Central memory CD4-positive, alpha-beta T cell (primary cell): Measurements from ENCODE around the gene EYA3.

Source experiments
- DNase-seq: peaks from one replicate; pipeline ENCODE4 v3.0.0; 2022

EYA3 gene

DNA sequence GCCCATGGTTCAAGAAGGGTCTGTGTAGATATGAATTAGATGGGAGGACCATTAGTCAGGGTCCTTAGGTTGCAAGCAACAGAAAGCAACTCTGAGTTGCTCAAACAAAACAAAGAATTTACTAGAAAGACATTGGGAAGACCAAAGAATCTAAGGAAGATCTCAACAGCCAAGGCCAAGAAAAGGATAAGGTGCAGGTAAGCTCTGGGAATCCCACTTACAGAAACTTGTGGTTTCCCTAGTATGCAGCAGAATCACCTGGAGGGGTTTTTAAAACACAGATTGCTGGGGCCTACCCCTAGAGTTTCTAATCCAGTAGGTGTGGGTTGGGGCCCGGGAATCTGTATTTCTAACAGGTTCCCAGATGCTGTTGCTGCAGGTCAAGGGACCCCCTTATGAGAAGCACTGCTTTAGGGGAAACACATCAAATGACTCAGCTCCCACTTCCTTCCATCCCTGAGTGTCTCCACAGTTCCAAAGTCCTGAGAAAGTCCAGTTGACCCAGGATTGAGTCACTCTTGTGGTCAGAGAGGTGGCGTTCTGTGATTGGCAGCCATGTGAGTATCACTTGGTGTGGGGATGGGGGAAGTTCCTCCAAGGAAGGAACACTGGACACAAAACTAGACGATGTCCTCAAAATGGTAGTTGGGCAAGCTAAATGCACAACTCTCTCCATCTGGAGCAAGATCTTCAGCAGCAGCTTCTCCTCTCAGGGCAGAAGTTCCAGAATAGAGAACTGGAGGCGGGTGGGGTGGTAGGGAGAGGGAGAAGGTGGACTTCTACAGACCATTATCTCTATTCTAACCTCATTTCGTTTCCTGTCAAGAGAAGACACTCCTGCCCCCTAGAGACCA lies 24.2 kb upstream of the EYA3 start:
- DNase-seq, result no peak

DNA sequence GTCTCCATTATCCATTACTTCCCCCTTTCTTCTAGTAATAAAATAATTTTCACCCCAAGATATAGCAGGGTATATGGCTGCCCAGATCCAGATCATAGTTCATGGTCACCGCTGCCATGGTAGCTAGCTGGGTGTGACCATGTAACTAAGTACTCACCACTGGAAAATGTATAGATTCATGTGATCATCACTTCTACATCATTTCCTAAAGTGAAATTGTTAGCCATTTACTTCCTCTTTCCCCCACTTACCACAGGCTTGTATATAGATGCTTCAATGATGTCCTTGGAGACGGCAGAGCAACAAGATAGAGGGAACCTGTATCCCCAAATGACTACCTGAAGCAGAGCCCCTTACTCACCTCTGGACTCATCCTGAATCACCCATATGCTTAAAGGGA lies 22.7 kb upstream of the EYA3 start:
- no peak for DNase-seq

DNA sequence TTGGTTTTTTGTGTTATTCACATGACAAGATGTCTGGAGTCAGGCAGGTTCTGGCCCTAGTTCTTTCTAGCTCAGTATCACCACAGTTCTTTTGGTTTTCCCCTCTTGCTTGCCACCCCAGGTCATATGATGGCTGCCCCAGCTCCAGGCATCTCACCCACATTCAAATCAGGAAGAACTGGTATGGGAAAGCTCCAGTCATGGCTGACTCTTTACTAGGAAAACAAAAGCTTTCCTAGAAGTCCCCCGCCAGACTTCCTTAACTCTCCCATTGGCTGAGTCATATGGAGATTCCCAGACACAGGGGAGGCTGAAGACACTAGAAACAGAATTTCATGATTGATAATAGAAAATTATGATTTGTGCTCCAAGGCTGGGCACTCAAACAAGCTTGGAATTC lies 22.1 kb upstream of the EYA3 start:
- no peak for DNase-seq

DNA sequence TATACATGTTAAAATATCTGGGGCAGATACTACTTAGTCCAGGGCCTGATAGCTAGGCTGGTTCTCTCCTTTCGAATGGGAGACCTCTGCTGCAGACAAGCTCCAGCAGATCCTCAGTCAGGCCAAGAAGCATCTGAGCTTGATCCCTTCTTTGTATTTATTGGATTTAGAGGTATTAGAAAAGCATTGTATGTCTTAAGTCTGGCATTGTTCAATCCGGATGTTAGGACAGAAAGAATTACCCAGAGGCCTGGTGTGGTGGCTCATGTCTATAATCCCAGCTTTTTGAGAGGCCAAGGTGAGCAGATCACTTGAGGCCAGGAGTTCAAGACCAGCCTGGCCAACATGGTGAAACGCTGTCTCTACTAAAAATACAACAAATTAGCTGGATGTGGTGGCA lies 21.2 kb upstream of the EYA3 start:
- DNase-seq, result no peak

DNA sequence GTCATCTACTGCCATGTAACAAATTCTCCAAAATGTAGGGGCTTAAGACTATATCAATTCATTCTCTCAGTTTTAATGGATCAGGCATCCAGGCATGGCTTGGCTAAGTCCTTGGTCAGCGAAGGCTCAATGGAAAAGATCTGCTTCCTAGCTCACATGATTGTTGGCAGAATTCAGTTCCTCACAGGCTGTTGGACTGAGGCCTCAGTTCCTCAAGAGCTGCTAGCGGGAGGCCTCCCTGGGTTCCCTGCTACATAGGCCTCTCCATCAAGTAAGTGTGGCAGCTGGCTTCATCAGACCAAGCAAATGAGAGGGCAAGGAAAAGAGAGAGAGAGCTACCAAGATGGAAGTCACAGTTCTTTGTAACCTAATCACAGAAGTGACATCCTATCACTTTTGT lies 19.6 kb upstream of the EYA3 start:
- no peak for DNase-seq

DNA sequence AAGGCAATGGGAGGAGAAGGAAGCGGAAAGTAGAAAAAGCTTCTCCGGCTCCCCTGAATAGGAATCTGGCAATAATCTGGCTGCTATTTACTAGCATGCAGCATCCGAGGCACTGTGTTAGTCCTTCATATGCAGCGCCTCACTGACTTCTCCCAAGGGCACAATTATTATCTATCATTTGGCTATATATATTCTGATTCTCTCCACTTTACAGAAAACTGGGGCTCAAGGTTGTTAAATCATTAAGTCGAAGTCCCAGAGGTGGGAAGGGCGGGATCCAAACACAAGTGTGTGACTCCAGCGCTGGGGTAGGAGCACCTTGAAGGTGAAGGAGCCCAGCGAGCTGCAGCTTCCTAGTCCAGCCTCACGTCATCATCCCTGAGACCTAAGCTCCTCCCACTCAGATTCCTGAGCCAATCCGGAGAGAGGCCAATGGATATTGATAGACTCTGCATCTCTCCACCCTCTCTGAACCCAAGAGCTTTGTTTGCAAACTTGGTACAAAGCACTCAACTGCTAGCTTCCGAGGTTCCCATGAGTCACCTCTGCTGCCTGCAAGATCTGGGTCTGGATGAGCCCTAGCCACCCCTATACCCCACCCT lies 16.6 kb upstream of the EYA3 start:
- no peak for DNase-seq

DNA sequence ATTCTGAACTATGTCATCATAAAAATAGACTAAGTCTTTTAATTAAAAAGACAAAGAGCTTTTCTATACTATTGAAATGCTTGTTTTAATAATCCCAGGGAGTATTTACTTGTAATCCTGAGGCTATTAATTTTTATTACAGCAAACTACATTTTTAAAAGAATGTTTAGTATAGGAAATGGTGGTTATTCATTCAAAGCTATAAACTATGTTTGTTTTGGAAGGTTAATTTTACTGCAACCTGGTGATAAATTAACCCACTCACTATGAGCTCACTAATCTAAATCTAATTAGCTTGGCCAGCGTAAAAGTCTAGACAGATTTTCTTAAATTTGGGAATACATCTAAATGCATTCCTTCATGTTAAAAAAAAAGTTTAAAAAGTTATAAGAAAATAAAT lies 13.8 kb upstream of the EYA3 start:
- DNase-seq, result no peak

DNA sequence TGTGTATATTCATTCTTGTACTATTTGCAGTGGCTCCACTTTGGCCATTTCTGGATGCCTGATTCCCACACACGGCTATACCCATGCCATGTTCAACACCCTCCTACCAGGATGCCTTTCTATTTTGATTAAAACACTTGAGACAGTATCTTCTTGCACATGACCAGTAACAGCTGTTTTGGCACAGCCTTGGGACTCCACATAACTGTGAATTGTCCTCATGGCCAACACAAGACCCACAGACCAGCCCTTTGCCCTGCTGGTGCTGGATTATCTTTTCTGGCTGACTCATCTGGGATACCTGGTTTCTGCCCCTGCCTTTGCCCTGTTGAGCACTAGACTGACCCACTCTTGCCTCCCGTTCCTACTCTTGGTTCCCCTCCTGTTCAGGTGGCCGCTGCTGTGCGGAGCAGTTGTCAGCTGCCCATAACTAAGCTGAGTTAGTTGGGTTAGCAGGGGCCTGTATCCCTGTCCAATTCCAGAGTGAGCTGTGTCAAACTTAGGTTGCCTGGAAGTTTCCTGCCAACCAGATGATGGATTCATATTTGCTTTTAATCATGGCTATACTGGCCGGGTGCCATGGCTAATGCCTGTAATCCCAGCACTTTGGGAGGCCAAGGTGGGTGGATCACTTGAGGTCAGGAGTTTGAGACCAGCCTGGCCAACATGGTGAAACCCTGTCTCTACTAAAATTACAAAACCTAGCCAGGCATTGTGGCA lies 10.8 kb upstream of the EYA3 start:
- no peak for DNase-seq

DNA sequence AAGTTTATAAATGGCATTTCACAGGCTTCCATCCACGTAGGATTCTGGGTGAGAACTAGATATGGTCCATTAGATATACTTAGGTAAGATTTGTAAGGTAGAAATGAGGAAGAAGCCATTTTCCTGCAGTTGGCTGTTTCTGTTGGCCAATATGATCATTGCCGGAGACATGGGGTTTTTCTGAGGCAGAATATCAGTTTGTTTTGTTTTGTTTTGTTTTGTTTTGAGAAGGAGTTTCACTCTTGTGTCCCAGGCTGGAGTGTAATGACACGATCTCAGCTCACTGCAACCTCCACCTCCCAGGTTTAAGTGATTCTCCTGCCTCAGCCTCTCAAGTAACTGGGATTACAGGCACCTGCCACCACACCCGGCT lies 8.7 kb upstream of the EYA3 start:
- no peak for DNase-seq

DNA sequence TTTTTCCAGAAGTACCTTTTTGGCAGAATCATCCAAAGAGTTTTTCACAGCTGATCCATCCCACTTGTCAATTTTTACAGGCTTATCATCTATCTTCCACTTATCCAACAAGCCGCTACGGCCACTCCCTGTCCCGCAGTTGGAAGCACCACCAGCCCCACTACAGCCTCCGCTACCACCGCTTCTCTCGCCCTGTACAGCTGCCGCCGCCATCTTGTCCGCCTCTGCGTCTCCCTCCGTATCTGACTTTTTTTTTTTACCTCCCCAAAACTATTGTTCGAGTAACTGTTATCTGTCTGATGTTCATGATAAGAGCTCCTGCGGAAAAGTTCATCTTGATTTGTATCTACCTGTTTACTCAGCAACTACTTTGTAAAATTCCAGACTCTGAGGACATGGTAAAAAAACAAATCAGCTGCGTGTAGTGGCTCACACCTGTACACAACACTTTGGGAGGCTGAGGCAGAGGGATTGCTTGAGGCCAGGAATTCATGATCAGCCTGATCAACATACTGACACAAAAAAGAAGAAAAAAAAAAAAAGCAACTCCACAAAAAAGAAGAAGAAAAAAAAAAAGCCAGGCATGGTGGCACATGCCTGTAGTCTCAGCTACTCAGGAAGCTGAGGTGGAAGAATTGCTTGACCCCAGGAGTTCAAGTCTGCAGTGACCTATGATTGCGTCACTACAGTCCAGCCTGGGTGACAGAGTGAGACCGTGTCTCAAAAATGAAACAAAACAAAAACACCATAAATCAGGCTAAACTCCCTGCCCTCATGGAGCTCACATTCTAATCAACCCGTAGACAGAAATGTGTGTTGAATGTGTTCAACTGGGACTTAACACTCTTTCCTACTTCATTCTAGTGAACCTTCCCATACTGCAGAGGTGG lies 8.0 kb upstream of the EYA3 start:
- DNase-seq, result no peak

DNA sequence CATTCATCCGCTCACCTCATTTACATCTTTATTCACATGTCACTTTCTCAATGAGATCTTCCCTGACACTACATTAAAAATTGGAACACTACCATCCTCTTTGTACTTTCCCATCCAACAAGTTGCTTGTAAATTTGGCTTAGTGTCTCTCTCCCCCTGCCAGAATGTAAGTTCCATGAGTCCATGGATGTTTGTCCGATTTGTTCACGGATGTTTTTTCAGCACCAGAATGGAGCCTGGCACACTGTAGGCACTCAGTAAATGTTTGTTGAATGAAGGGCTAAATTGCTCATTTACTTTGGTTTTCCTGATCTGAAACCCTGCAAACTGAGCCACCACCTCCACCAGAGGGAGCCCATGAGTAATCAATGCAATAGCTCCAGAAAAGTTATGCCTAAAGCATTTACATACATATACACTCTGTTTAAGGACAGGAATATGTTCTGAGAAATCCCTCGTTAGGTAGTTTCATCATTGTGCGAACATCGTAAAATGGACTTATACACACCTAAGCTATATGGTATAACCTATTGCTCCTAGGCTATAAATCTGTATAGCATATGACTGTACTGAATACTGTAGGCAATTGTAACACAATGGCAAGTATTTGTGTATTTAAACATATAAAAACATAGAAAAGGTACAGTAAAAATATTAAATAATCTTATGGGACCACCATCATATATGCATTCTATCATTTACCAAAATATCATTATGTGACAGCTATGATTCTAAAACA lies 2.8 kb upstream of the EYA3 start:
- DNase-seq, result peak; percentile 69

DNA sequence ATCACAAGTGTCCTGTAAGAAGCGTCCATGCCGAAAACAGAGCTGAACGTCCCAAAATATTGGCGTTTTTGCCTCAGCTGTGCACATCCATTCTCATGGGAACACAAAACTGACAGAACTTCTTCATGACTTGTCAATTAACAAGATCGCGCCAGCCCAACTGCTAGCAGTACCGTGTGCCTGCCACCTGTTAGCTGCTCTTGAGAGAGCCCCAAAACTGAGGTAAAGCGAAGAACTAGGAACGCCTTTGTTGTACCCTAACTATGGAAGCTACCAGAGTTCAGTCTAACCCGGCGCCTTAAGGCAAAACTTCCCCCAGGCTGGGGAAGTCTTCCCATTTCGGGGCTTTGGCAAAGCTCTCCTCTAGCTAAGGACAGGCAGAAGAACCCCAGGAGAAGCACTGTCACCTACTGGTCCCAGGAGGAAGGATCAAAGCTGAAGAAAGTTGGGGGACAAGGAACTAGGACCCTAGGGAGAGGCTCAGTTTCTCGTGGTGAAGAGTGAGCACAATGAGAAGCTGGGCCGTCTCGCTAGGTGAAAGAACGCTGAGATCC lies 719 bp downstream of the EYA3 start:
- peak; percentile 10 for DNase-seq

DNA sequence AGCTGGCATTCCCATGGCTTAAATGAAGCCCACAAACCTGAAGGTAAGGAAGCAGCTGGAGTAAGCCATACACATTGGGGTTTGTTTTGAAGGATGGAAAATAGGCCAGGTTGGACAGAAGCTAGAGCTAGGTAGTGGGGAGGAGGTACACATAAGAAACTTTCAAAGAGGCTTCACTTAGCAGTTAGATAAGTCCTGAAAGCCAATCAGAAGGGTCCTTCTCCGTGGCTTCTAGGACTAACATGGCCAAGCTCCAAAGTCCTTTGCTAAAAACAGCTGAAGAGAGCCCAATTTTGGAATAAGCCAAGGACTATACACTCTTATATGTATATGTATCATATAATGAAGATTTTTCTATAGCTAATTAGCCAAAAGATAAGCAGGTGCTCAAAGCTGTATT lies 1.8 kb downstream of the EYA3 start:
- DNase-seq, result no peak

DNA sequence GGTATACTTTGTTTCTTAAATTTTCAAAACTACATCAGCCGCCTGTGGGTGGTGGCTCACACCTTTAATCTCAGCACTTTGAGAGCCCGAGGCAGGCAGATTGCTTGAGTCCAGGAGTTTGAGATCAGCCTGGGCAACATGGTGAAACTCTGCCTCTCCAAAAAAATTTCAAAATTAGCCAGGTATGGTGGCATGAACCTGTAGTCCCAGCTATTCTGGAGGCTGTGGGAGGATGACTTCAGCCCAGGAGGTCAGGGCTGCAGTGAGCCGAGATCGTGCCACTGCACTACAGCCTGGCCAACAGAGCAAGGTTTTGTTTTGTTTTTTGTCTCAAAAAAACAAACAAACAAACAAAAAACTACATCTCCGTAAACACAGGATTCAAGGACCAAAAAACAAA lies 3.3 kb downstream of the EYA3 start:
- DNase-seq, result no peak

DNA sequence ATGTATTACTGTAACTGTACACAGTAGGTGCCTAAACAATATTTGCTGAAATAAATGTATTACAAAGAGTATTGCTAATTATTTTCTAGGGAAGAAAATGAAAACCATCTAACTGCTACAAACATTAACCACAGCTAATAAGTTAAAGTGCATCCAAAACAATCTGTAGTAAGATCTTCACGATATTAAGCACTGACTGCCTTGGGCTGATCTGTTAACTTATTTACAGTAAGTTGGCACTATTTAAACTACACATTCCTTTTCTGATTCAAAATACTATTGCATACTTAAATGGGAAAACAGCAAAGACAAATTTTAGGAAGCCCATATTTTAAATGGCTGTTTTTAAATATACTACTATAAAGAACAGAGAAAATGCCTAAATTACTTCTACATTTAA lies 4.5 kb downstream of the EYA3 start:
- no peak for DNase-seq

DNA sequence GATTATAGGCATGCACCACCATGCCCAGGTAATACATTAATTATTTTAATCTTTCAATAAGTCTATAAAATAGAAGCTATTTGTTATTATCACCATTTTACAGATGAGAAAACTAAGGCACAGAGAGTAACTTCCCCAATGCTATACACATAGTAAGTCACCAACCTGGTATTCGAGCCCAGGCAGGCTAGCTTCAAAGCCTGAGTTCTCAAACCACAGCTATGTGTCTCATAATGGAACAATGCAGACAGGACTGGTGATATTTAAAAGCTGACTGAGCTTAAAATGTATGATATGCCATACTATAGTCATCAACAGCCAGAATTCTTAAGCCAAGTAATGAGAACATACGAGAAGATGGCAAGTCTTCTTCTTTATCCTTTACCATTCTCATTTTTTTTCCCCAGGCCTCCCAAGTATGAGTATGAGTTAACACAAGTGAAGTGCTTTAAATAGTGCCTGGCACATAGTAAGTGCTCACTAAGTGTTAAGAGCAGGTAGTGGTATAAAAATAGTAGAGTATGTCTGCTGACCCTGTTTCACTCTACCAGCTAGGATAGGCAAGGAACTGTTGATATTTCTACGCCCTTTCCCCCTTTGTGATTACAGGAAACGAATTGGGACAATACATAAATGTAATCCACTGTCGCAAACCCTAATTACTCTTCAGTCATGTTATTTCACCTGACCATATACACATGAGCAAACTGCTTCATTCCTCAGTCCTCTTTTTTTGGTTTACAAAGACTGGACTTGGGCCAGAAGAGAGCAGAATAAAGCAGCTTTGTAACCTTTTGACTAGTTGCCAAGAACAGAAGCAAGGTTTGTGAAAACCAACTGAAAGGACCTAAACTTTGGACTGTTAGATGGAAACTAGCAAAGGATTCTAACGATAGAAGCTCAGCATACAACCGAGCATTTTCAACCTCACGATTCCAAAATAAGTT lies 9.5 kb downstream of the EYA3 start:
- DNase-seq, result no peak

DNA sequence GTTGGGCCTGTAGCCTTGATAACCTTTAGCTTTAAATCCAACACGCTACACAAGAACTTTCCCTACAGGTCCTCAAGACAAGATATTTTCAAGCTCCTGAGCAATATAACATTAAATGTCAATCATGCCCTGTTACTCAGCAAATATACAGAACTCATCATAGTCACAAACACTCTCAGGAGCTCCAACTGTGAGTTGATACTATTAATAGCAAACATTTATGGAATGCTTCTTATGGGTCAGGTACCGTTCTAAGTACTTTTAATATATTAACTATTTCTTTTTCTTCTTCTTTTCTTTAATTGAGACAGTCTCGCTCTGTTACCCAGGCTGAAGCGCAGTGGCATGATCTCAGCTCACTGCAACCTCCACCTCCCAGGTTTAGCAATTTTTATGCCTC lies 10.1 kb downstream of the EYA3 start:
- DNase-seq, result no peak

DNA sequence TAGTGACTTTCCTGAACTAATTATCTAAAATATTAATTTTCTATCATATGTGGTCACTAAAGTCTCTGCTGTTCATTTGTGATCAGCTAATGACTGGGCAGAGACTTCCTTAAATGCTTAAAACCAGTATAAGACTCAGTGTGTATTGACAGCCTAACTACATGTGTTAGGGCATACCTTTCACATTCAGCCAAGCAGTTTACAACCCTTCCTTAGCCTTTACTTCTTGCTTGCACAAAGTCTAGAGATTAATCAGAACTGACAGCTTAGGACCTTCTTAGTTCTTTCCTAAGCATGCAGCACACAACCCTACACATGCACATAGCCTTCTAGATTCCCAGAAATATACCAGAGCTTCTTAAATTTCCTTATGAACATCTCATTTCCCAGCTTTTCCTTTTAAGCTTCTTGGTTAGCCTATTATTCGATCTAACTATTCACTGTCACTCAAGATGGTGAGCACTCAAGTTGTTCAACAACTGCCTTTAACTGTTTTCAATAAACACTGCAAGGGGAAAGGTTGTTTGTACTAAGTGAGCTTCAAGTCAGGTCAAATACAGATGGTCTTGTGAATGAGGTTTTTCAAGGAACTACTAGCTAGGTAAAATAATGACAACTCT lies 13.4 kb downstream of the EYA3 start:
- no peak for DNase-seq

DNA sequence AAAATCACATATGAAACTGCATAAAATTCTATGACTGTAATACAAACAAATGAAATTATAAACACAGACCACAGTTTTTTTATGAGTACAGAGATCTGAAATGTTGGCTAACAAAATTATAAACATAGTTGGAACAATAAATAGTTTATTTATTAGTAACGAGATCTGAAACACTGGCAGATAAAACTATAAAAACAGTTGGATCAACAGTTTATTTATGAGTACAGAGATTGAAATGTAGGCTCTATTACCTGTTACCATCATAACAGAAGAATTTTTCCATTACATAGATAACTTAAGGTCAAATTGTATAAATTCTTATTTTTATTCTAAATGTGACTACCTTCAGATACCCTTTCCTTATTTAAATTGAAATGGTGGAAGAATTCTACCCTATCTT lies 14.5 kb downstream of the EYA3 start:
- DNase-seq, result no peak

DNA sequence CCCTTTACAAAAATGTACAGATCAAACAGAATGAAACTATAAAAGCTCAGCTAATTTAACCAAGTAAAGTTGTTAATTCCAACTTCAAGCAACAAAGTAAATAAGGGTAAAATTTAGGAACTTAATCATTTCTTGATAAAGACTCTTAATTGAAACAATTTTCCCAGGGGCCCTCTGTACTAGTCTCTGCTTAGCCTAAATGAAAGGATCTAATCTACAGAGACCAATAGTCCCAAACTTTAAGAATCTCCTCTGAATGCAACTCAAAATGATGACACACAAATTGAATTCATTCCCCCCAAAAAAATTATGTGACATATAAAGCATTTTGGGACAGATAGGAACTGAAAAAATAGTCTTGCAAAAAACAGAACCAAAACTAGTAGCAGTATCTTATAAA lies 16.6 kb downstream of the EYA3 start:
- no peak for DNase-seq
